Gastrocnemius medialis (tissue), 4 donors: Measurements from ENCODE around the gene OR10P1.

ENCODE experiments used
- POLR2A ChIP-seq, 2 donors: fragments of 450-650 bp; IDR thresholded peaks; one replicate each; pipeline ENCODE4 v1.6.1; 2017; ENCODE audit warnings: antibody characterized with exemption in 2 of 2, mild to moderate bottlenecking in 2 of 2, moderate library complexity in 2 of 2
- TF ChIP-seq, protein P1 (sequence below), 5 experiments: fragments of 450-650 bp in 3 of 5; fragments of 200-600 bp in 2 of 5; sonication (generic) in 2 of 5; IDR thresholded peaks in 4 of 5; conservative IDR thresholded peaks in 1 of 5; 1 replicate in 4 of 5; 2 replicates in 1 of 5; pipeline ENCODE4 v1.5.1; 2016 to 2019; ENCODE audit warnings: antibody characterized with exemption in 5 of 5, mild to moderate bottlenecking in 3 of 5, moderate library complexity in 3 of 5

DNA sequence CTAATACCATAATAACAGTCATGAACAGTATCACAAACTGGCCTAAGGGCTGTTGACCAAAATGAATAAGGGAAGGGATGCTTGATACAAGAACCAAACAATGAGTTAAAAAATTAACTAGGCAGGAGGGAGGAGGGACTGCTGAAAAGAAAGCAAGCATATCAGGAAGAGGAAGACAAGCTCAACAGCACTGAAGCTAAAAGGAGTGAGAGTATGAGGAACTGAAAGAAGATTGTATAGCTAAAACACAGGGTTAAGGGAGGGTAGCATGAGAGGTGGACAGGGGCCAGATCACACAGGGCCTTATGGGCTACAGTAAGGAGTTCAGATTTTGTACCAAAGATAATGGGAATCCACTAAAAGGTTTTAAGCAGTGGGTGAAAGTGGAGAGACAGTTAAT is 36.9 kb downstream of the OR10P1 start:
- TF ChIP-seq, protein P1, sequence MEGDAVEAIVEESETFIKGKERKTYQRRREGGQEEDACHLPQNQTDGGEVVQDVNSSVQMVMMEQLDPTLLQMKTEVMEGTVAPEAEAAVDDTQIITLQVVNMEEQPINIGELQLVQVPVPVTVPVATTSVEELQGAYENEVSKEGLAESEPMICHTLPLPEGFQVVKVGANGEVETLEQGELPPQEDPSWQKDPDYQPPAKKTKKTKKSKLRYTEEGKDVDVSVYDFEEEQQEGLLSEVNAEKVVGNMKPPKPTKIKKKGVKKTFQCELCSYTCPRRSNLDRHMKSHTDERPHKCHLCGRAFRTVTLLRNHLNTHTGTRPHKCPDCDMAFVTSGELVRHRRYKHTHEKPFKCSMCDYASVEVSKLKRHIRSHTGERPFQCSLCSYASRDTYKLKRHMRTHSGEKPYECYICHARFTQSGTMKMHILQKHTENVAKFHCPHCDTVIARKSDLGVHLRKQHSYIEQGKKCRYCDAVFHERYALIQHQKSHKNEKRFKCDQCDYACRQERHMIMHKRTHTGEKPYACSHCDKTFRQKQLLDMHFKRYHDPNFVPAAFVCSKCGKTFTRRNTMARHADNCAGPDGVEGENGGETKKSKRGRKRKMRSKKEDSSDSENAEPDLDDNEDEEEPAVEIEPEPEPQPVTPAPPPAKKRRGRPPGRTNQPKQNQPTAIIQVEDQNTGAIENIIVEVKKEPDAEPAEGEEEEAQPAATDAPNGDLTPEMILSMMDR (IDR thresholded peaks at IDR 0.05 in 4 of 5, conservative IDR thresholded peaks at IDR 0.05 in 1 of 5): no peak
- no peak for TF ChIP-seq POLR2A (IDR thresholded peaks at IDR 0.05)
